GM20000 (cell line): ENCODE data around the gene TARBP1.

Source experiments
- DNase-seq: peaks from one replicate; pipeline ENCODE4 v3.0.0; 2012; ENCODE audit warnings: low spot score
- TF ChIP-seq, protein P1 (sequence below): IDR thresholded peaks from 2 replicates; pipeline ENCODE4 v1.5.1; 2012; ENCODE audit warnings: mild to moderate bottlenecking, control low read depth; ENCODE audit errors: extremely low read depth, missing control alignments

TARBP1 gene

DNA sequence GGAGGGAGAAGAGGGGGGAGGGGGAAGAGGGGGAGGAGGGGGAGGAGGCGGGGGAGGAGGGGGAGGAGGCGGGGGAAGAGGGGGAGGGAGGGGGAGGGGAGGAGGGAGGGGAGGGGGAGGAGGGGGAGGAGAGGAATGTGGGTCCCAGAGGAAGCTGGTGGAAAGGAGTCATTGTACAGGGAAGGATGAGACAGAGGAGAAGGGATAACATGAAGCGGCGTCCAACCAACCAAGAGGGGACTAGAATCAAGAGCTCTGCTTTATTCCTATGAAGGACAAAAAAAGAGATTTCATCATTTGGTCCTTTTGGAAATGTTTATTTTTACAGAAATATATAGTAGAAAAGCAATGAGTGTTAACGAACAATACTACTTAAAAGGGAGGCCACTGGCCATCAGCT is 81.2 kb downstream of the TARBP1 start:
- no peak for DNase-seq
- TF ChIP-seq, protein P1, sequence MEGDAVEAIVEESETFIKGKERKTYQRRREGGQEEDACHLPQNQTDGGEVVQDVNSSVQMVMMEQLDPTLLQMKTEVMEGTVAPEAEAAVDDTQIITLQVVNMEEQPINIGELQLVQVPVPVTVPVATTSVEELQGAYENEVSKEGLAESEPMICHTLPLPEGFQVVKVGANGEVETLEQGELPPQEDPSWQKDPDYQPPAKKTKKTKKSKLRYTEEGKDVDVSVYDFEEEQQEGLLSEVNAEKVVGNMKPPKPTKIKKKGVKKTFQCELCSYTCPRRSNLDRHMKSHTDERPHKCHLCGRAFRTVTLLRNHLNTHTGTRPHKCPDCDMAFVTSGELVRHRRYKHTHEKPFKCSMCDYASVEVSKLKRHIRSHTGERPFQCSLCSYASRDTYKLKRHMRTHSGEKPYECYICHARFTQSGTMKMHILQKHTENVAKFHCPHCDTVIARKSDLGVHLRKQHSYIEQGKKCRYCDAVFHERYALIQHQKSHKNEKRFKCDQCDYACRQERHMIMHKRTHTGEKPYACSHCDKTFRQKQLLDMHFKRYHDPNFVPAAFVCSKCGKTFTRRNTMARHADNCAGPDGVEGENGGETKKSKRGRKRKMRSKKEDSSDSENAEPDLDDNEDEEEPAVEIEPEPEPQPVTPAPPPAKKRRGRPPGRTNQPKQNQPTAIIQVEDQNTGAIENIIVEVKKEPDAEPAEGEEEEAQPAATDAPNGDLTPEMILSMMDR, result no peak

DNA sequence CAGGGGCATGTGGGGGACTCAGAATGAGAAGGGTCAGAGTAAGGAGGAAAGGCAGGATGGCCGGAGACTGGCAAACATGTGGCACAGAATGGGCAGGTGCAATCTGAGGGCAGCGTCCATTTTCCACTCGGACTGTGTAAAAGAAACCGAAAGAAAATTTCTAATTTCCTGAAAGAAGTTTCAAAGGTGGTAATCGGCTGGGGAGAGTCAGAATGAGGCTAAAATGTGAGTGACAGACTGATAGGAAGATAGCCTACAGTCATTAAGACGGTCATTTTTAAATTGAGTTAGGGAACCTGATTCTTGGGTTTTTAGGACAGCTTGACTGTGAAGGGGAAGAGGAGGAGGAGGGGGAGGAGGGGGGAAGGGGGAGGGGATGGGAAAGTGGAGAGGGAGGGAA is 82.1 kb downstream of the TARBP1 start:
- TF ChIP-seq, protein P1, result no peak
- peak; percentile 36 for DNase-seq

DNA sequence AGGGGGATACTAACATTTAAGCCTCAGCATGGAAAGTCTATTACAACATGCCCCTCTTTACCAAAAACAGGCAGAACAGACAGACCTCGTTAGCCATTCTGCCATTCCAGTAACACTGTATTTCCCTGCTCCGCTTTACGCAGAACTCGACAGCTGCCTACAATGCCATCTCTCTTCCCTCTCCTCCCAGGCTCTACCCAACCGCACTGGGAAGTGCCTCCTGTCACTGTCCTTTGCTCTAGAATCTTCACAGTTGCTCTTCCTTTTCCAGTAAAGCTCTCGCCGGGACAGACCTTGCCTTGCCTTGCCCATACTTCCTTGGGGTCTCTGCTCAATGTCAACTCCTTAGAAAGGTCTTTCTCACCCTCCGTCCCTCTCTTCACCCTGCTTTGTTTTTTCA is 82.9 kb downstream of the TARBP1 start:
- TF ChIP-seq, protein P1, result no peak
- no peak for DNase-seq

DNA sequence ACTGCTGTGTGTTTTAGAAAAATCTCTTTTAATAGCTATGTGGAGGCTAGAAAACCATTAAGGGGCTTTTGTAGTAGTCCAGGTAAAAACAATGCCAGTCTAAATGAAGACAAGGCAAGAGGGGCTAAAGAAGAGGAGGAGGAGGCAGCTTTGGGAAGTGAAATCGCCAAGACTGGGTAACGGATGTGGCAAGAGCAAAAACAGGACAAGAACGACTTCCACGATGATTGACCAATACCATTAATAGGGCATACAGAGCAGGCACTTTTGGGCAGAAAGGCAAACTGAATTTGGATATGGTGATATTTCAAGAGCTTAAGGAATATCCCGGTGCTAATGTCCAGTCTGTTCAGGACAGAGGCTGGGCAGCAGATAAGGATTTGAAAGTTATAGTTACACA is 83.7 kb downstream of the TARBP1 start:
- DNase-seq, result no peak
- TF ChIP-seq, protein P1, result no peak

DNA sequence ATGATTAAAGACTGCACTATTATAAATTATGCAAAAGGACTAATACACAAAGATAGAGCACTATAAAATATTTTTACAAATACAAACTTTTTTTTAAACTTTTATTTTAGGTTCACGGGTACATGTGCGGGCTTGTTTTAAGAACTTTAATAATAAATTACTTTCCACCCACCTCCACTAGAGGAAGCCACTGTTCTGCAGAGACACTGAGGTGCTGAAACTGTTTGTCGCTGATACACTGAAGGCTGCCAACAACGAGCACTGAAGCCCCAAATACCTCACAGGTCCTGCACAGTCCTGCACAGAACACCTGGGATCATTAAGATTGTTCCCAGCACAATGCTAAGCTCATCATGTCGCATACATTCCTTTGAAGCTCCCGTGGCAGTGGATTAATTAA is 85.8 kb downstream of the TARBP1 start:
- no peak for DNase-seq
- TF ChIP-seq, protein P1, result no peak

DNA sequence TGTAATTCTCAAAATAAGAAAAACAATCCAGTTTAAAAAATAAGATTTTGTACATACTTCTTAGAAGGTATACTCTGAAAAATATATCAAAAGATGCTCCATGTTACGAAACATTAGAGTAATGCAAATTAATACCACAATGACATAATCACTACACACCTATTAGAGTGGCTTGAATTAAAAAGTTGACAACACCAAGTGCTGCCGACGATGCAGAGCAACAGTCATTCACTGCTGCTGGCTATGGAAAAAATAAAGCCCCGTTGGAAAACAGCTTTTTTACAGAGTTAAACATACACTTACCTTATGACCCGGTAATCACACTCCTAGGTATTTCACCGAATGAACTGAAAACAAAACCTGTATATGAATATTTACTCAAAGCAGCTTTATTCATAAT is 90.9 kb downstream of the TARBP1 start:
- DNase-seq, result no peak
- TF ChIP-seq, protein P1, result no peak

DNA sequence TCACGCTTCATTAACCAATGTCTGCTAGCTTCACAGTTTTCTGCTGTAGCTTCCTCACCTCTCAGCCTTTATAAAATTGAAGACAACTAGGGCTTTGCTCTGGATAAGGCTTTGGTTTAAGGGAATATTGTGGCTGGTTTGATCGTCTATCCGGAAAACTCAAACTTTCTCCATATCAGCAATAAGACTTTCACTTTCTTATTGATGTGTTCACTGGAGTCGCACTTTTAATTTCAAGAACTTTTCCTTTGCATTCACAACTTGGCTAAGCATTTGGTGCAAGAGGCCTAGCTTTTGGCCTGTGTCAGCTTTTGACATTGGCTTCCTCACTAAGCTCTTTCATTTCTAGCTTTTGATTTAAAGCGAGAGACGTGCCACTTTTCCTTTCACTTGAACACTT is 92.9 kb downstream of the TARBP1 start:
- DNase-seq, result no peak
- TF ChIP-seq, protein P1, result no peak
